Mucosa of descending colon (tissue), 3 donors: ENCODE results near the gene HCFC1. TPM values are rescaled to one million over a fixed set of nuclear protein-coding genes. Genes with fewer than 3 reads are reported as not detected.

Experiments used
- ATAC-seq: fragments of 200-7000 bp; cut with Tn5 transposase; one replicate; pipeline ENCODE4 v1.9.1; 2020; ENCODE audit warnings: mild to moderate bottlenecking, moderate library complexity
- DNase-seq, 3 donors: peaks; one replicate each; pipeline ENCODE4 v3.0.0-alpha.2; 2020
- H3K36me3 ChIP-seq: fragments of 200-600 bp; one replicate; pipeline ENCODE4 v1.8.0; 2021; ENCODE audit warnings: low read depth, mild to moderate bottlenecking
- H3K4me1 ChIP-seq: fragments of 200-600 bp; one replicate; pipeline ENCODE4 v1.8.0; 2021; ENCODE audit warnings: low read depth, mild to moderate bottlenecking
- H3K4me3 ChIP-seq: fragments of 200-600 bp; one replicate; pipeline ENCODE4 v1.8.0; 2021; ENCODE audit warnings: mild to moderate bottlenecking
- H3K9me3 ChIP-seq: fragments of 200-600 bp; one replicate; pipeline ENCODE4 v1.8.0; 2021; ENCODE audit warnings: mild to moderate bottlenecking
- intact Hi-C, 2 donors: fragments of 100-400 bp; cut with DNase I in 1 of 2; cut with micrococcal nuclease in 1 of 2; formaldehyde crosslinking; loops; one replicate each; pipeline versions ENCODE4 v1.11.0 to v1.11.1; 2022; cut with DNase I, micrococcal nuclease
- total RNA-seq, 3 donors: library from RNA; stranded (reverse); fragmentation: NEBNext Ultra II Directional in 2 of 3; extraction: Animal tissue kit (Norgen Biotek cat#: 25700) in 2 of 3; gene quantifications; one replicate each; pipeline versions ENCODE4 v1.2.1 to v1.2.4, GENCODE V29; 2021 to 2023
- TF ChIP-seq, protein P1 (sequence below): fragments of 200-600 bp; IDR thresholded peaks from one replicate; pipeline ENCODE4 v1.8.0; 2022; ENCODE audit warnings: antibody characterized with exemption, mild to moderate bottlenecking
- donor health status: DM: no; HTN: no; CAD: no; lungs with moderate emphysema.
- donor health status: DM: no; HTN: no; CAD: no.
- donor health status: DM: no; HTN: yes; CAD: no.

The HCFC1 gene
- total RNA-seq, 3 donors from 2014 or later, result 36.3 to 56.5 (median 48.2) TPM

DNA sequence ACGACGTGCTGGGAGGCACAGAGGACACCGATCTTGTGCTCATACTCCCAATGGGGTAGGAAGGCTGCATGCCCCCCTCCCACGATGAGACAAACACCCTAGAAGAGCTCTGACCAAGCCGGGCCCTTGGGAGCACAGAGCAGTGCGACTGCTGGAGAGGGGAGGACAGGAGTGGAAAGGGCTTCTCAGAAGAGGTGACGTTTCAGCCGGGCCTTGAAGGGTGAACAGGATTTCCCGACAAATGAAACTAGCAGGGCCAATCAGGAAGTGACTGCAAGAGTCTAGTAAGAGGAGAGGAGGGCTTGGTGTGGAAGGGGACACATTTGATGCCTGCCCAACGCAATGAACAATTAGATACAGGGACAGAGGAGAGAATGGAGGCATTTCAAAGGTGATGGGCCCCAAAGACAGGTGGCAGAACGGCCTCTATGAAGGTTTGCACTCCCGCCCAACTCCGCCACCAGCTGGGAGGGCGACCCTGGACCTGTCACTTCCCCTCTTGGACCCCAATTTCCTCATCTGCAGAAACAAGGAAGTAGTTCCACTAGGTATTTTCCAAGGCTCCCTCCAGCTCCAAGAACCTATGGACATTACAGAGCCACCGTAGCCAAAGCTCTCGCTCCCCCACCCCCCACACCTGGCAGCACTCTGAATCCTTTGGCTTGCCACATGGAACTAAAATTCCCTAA lies 3.9 kb downstream of the HCFC1 start:
- Histone ChIP-seq H3K4me1 (peaks cover 17% of the 10 kb centered on the region), H3K9me3 (no peaks in the 10 kb centered on the region), H3K4me3 (no peak overlapping the region), H3K36me3 (no peaks in the 10 kb centered on the region)
- TF ChIP-seq, protein P1, sequence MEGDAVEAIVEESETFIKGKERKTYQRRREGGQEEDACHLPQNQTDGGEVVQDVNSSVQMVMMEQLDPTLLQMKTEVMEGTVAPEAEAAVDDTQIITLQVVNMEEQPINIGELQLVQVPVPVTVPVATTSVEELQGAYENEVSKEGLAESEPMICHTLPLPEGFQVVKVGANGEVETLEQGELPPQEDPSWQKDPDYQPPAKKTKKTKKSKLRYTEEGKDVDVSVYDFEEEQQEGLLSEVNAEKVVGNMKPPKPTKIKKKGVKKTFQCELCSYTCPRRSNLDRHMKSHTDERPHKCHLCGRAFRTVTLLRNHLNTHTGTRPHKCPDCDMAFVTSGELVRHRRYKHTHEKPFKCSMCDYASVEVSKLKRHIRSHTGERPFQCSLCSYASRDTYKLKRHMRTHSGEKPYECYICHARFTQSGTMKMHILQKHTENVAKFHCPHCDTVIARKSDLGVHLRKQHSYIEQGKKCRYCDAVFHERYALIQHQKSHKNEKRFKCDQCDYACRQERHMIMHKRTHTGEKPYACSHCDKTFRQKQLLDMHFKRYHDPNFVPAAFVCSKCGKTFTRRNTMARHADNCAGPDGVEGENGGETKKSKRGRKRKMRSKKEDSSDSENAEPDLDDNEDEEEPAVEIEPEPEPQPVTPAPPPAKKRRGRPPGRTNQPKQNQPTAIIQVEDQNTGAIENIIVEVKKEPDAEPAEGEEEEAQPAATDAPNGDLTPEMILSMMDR, result no peak
- intact Hi-C loops, result no loop called here
- no peak for DNase-seq
- ATAC-seq, result no peak

DNA sequence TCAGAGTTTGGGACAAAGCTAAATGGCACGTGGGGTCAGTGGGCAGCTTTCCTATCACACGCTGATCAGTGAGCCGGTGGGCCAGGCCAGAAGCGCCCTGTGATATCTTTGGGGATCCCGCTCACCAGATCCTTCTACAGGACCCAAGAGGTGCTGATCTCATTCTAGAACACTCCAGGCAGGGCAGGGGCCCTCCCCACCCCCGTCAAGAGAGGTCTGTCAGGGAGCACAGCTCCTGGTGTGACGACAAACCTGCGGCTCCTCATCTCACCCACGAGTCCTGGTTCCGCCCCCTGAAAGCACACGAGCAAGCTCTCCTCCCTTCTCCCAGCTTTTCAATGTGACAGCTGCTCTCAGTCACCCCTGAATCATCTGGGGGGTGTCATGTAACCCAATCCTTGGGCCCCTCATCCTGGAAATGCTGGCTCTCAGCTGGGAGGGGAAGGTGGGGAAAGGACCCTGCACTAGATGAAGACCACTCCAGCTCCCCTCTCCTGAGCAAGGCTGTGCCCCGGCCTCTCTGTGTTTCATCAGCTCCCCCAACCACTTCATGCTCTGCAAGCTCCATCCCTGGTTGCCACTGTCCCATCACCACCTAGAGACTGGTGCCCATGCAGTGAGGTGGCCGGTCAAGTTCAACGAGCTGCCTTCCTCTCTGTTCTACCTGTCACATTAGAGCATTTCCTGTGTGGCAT lies 4.6 kb downstream of the HCFC1 start:
- no peaks in the 10 kb centered on the region for H3K36me3 ChIP-seq
- TF ChIP-seq, protein P1, result no peak
- intact Hi-C loops, result no loop called here
- H3K4me3 ChIP-seq, result no peak overlapping the region
- no peak for ATAC-seq
- H3K9me3 ChIP-seq, result no peaks in the 10 kb centered on the region
- no peak for DNase-seq
- H3K4me1 ChIP-seq, result peaks cover 17% of the 10 kb centered on the region

DNA sequence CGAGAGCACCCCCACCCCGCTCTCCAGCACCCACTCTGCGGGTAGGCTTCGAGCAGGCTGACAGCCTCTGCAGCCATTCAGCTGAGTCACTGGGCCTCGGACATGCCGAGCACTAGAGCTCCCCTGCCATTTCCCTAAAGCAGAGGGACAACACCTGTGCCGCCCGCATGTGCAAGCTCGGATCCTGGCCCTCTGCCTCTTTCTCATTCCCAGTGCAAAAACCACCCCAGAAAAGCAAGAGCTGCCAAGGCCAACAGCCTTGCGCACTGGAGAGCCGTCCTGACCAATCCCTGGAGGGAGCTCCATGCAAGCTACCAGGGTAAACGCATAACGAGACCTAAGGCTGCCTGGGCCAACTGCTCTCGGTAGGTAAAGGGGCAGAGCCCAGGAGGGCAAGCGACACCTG lies 5.3 kb downstream of the HCFC1 start:
- no peak for DNase-seq
- no peaks in the 10 kb centered on the region for H3K9me3 ChIP-seq
- peaks cover 17% of the 10 kb centered on the region for H3K4me1 ChIP-seq
- no peak overlapping the region for H3K4me3 ChIP-seq
- intact Hi-C loops, result no loop called here
- TF ChIP-seq, protein P1, result no peak
- no peaks in the 10 kb centered on the region for H3K36me3 ChIP-seq
- ATAC-seq, result no peak

DNA sequence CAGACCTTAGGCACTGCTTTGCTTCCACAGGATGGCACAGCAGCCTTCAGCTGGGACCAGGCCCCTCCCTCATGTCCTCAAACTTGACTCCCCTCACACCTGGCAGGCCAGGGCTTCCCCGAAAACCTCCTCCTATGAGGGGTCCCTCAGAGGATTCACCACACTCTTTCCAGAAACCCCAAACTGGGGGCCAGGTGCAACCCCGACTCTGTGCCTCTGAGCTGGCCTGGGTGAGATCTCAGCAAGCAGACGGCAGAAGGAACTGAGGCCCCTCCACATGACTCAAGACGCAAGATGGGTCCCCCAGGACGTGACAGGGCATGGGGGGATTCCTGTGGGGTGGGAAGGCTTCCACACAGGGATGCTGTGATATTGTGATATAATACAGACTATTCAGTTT lies 6.2 kb downstream of the HCFC1 start:
- Histone ChIP-seq H3K9me3 (no peaks in the 10 kb centered on the region), H3K36me3 (no peaks in the 10 kb centered on the region), H3K4me1 (peaks cover 17% of the 10 kb centered on the region), H3K4me3 (no peak overlapping the region)
- no peak for DNase-seq
- TF ChIP-seq, protein P1, result no peak
- intact Hi-C loops, result no loop called here
- ATAC-seq, result no peak

DNA sequence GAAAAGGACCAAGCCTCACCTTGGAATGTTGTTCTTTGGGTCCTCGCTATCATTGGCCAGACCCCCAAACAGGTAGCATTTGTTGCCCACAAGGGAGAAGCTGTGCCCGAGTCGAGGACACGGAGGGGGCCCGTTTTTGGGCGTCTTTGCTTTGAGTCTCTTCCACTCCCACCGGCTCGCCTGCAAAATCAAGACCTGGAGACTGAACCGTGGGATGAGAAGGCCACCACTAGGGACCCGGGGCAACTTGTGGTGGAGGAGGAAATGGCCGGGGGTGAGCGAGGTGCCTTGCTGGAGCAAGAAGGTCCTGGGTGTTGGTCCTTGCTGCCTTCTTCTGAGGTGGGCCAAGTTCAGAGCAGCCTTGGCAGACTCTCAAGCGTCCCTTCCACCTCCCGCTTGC lies 7.5 kb downstream of the HCFC1 start:
- no peak overlapping the region for H3K4me3 ChIP-seq
- no peak for DNase-seq
- TF ChIP-seq, protein P1, result no peak
- H3K4me1 ChIP-seq, result peaks cover 9% of the 10 kb centered on the region
- no peaks in the 10 kb centered on the region for H3K9me3 ChIP-seq
- ATAC-seq, result no peak
- H3K36me3 ChIP-seq, result no peaks in the 10 kb centered on the region
- intact Hi-C loops, result no loop called here
